Kidney (tissue), 14 donors: ENCODE results near the gene PFKL. TPM values are rescaled to one million over a fixed set of nuclear protein-coding genes. Genes with fewer than 3 reads are reported as not detected.

Experiments
- DNase-seq, 5 donors: peaks; one replicate each; pipeline ENCODE4 v3.0.0-alpha.2; 2013 to 2020
- FAIRE-seq: peaks from 2 replicates; lab custom pipeline; 2012; peaks lifted over from hg19 to GRCh38; lab: Jason Lieb, UNC
- H3K27ac ChIP-seq, 2 donors: one replicate each; pipeline ENCODE4 v1.7.0; 2013; ENCODE audit warnings: low read depth in 2 of 2, low read length in 2 of 2, inconsistent platforms in 1 of 2
- H3K27me3 ChIP-seq: one replicate; pipeline ENCODE4 v1.7.1; 2013; ENCODE audit warnings: low read length, inconsistent platforms; ENCODE audit not compliant: control insufficient read depth, insufficient read depth
- H3K36me3 ChIP-seq, 3 donors: one replicate each; pipeline versions ENCODE4 v1.7.0 to v1.7.1; 2013; ENCODE audit warnings: low read length in 3 of 3, control low read depth in 1 of 3, inconsistent platforms in 1 of 3; ENCODE audit not compliant: insufficient read depth in 3 of 3, control insufficient read depth in 2 of 3
- H3K4me1 ChIP-seq, 3 donors: one replicate each; pipeline versions ENCODE4 v1.7.0 to v1.7.1; 2013; ENCODE audit warnings: low read length in 3 of 3, inconsistent platforms in 1 of 3, low read depth in 1 of 3; ENCODE audit not compliant: control insufficient read depth in 2 of 3, insufficient read depth in 2 of 3
- H3K4me3 ChIP-seq, 3 donors: one replicate each; pipeline versions ENCODE4 v1.7.0 to v1.8.1; 2013; ENCODE audit warnings: low read length in 3 of 3, control low read depth in 1 of 3, inconsistent platforms in 1 of 3
- H3K9ac ChIP-seq, 3 donors: one replicate each; pipeline versions ENCODE4 v1.7.0 to v1.7.1; 2013; ENCODE audit warnings: low read length in 3 of 3, control low read depth in 1 of 3, inconsistent platforms in 1 of 3
- H3K9me3 ChIP-seq, 3 donors: one replicate each; pipeline versions ENCODE4 v1.7.0 to v1.7.1; 2013; ENCODE audit warnings: low read length in 3 of 3, control low read depth in 1 of 3, inconsistent platforms in 1 of 3; ENCODE audit not compliant: control insufficient read depth in 2 of 3, insufficient read depth in 1 of 3
- CTCF ChIP-seq: IDR thresholded peaks from 3 replicates; pipeline ENCODE4 v1.5.1; 2012; ENCODE audit warnings: mild to moderate bottlenecking, moderate library complexity, borderline replicate concordance; ENCODE audit not compliant: insufficient read depth; ENCODE audit errors: extremely low read depth
- intact Hi-C: fragments of 100-400 bp; cut with DNase I; formaldehyde crosslinking; loops from one replicate; pipeline ENCODE4 v1.11.1; 2022
- polyA plus RNA-seq: library from polyadenylated mRNA; stranded (reverse); fragments of 350-450 nt; fragmentation: Illumina TruSeq; extraction: RNeasy Lipid Tissue Mini Kit (QIAGEN cat#74804); gene quantifications from one replicate; pipeline ENCODE4 v1.2.3, GENCODE V29; 2014; ENCODE audit warnings: low read depth, low replicate concordance; ENCODE audit not compliant: insufficient read depth
- total RNA-seq: library from RNA; stranded (reverse); fragmentation: NEBNext Ultra II Directional; extraction: Animal tissue kit (Norgen Biotek cat#: 25700); gene quantifications from one replicate; pipeline ENCODE4 v1.2.1, GENCODE V29; 2021
- donor health status: control.
- donor health status: control.
- donor health status: control.
- donor health status: control.
- donor health status: control.
- donor health status: DM: yes; HTN: yes; CAD: no.
- donor health status: Normal renal cell carcinoma (clear cell type).

The PFKL gene
- total and polyA plus RNA-seq, 2 donors from 2014 or later: 155 to 197 TPM

DNA sequence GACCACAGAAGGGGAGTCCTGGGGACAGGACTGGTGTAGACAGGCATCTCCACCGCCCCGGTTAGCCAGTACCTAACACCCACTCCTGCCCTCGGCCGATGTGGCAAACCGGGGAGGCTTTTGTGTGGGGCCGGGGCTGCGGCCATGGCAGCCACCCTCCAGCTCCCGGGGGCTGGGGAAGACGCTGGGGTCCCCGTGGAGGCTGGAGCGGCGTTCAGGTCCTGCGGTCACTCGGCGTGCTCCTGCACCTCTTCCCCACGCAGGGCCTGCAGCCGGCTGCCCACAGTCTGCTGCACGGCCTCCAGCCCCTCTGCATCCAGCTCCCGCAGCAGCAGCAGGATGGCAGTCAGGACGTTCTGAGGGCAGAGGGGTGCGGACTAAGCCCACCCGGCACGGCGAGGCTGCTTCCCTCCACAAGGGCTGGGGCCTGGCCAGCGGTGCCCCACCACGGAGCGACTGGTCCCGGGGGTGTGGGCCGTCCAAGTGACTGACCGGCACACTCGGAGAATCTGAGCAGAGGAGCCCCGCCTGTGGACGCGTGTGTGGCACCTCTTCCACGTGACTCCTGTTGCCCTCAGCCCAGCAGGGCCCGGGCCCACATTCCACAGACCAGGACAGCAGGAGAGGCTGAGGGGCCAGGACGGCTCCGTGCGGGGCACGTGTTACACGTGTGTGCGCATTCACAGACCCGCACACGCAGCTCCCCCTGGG lies 30.3 kb downstream of the PFKL start:
- Histone ChIP-seq H3K4me1 (peaks cover 0 to 4% (median 0%) of the 10 kb centered on the region in 3 donors), H3K27ac (no peak overlapping the region), H3K4me3 (no peak overlapping the region), H3K36me3 (peaks cover 0 to 4% (median 0%) of the 10 kb centered on the region in 3 donors), H3K9ac (no peak overlapping the region), H3K9me3 (no peaks in the 10 kb centered on the region), H3K27me3 (no peaks in the 10 kb centered on the region)
- no peak for TF ChIP-seq CTCF
- intact Hi-C loops: no loop called here
- FAIRE-seq (no peak), DNase-seq (no peak)

DNA sequence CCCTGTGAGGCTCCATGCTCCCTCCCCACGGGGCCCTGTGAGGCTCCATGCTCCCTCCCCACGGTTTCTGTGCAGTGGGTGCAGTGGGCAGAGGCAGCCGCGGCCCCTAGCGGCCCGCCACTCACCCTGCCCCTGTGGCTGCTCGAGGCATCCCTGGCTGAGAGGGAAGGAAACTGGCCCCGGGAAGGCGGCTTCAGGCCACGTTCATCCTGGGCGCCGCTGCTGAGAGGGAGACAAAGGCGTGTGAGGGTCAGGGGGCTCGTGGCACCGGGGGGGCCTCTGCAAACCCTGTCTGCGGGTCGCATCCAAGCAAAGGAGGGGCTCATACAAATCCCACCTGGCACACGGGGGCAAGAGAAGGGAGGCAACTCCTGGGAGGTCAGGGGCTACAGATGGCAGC lies 30.8 kb downstream of the PFKL start:
- no peaks in the 10 kb centered on the region for H3K27me3 ChIP-seq
- TF ChIP-seq CTCF: no peak
- peaks cover 0 to 4% (median 2%) of the 10 kb centered on the region in 3 donors for H3K36me3 ChIP-seq
- no peak overlapping the region for H3K4me3 ChIP-seq
- peaks cover 0 to 4% (median 0%) of the 10 kb centered on the region in 3 donors for H3K4me1 ChIP-seq
- FAIRE-seq (no peak), DNase-seq (no peak)
- intact Hi-C loops: no loop called here
- no peak overlapping the region for H3K27ac ChIP-seq
- no peak overlapping the region for H3K9ac ChIP-seq
- H3K9me3 ChIP-seq: no peaks in the 10 kb centered on the region

DNA sequence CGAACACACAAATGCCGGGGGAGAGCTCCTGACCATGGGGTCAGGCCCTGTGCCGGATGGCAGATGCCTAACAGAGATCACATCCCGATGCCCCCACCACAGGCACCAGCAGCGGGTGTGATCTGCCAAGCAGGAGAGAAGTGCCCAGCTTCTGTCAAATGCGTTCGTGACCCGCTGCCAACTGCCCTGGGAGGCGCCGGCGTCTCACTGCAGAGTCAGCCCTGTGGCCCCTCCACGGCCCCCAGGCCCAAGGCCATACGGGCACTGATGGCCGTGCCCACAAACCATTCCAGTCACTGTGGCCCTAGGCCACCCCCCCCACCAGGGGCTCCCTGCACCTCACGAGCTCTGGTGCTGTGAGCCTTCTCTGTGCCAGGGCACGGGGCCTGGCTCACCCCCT lies 31.4 kb downstream of the PFKL start:
- no peak overlapping the region for H3K4me3 ChIP-seq
- H3K9ac ChIP-seq: no peak overlapping the region
- intact Hi-C loops: no loop called here
- no peak overlapping the region for H3K27ac ChIP-seq
- peaks cover 0 to 3% (median 2%) of the 10 kb centered on the region in 3 donors for H3K36me3 ChIP-seq
- no peak for TF ChIP-seq CTCF
- DNase-seq: no peak
- peaks cover 0 to 4% (median 0%) of the 10 kb centered on the region in 3 donors for H3K4me1 ChIP-seq
- H3K9me3 ChIP-seq: no peaks in the 10 kb centered on the region
- no peak for FAIRE-seq
- H3K27me3 ChIP-seq: no peaks in the 10 kb centered on the region
